Sigmoid colon (tissue), 7 donors: ENCODE measurements around the gene P2RX5. TPM values are rescaled to one million over a fixed set of nuclear protein-coding genes. Genes with fewer than 3 reads are reported as not detected.

Experiments used
- DNase-seq: peaks from one replicate; pipeline ENCODE4 v3.0.0-alpha.2; 2019
- H3K27ac ChIP-seq, 4 donors: fragments of 200-600 bp; sonication (generic); one replicate each; pipeline ENCODE4 v1.5.1; 2016 to 2019; ENCODE audit warnings: mild to moderate bottlenecking in 1 of 4
- H3K27me3 ChIP-seq, 3 donors: fragments of 200-600 bp; sonication (generic); one replicate each; pipeline ENCODE4 v1.5.1; 2019; ENCODE audit warnings: mild to moderate bottlenecking in 1 of 3
- H3K36me3 ChIP-seq, 4 donors: fragments of 200-600 bp; sonication (generic); one replicate each; pipeline ENCODE4 v1.5.1; 2016 to 2019
- H3K4me1 ChIP-seq, 4 donors: fragments of 200-600 bp; sonication (generic); one replicate each; pipeline ENCODE4 v1.5.1; 2017 to 2019
- H3K4me3 ChIP-seq, 4 donors: fragments of 200-600 bp; sonication (generic); one replicate each; pipeline ENCODE4 v1.5.1; 2017 to 2019; ENCODE audit warnings: mild to moderate bottlenecking in 2 of 4, moderate library complexity in 1 of 4
- H3K9me3 ChIP-seq, 4 donors: fragments of 200-600 bp in 3 of 4; sonication (generic) in 3 of 4; one replicate each; pipeline versions ENCODE4 v1.5.1 to v1.6.1; 2013 to 2019
- CTCF ChIP-seq, 4 experiments: fragments of 450-650 bp in 3 of 4; fragments of 200-600 bp in 1 of 4; IDR thresholded peaks; one replicate each; pipeline ENCODE4 v1.5.1; 2016 to 2019; ENCODE audit warnings: antibody characterized with exemption in 4 of 4, mild to moderate bottlenecking in 3 of 4, moderate library complexity in 2 of 4
- EP300 ChIP-seq, 4 donors: sonication (generic); formaldehyde crosslinking; IDR thresholded peaks; one replicate each; pipeline ENCODE4 v1.6.1; 2017; ENCODE audit warnings: antibody characterized with exemption in 4 of 4
- POLR2A ChIP-seq, 2 donors: fragments of 450-650 bp; IDR thresholded peaks; one replicate each; pipeline ENCODE4 v1.6.1; 2016; ENCODE audit warnings: antibody characterized with exemption in 2 of 2, mild to moderate bottlenecking in 2 of 2, moderate library complexity in 2 of 2
- POLR2AphosphoS5 ChIP-seq, 4 donors: sonication (generic); formaldehyde crosslinking; IDR thresholded peaks; one replicate each; pipeline ENCODE4 v1.6.1; 2017; ENCODE audit warnings: antibody characterized with exemption in 4 of 4
- WGBS, 2 donors: extraction: QIAGEN DNeasy Blood & Tissue Kit; methylation state at CpG; one replicate each; pipeline ENCODE4 v1.1.7; 2013; 5-methylcytosine and 5-hydroxymethylcytosine counted together
- intact Hi-C: fragments of 100-400 bp; cut with DNase I; formaldehyde crosslinking; loops from one replicate; pipeline ENCODE4 v1.15.1; 2023
- polyA plus RNA-seq, 3 donors: library from polyadenylated mRNA; stranded (reverse); fragments of 200-250 nt; gene quantifications; one replicate each; pipeline ENCODE4 v1.2.3, GENCODE V29; 2013
- total RNA-seq, 4 donors: library from RNA; depleted of rRNA; stranded (reverse); fragments of >200 nt; gene quantifications; one replicate each; pipeline ENCODE4 v1.1.0, GENCODE V29; 2016
- donor health status: healthy with polysubstance abuse.
- donor health status: Bipolar disorder and iron deficiency.
- donor health status: healthy.

P2RX5 gene
- total and polyA plus RNA-seq, 7 donors: 0.27 to 55.3 (median 0.49) TPM; not detected in 2

GRCh38 chr17:3723556-3724377, 27.8 kb upstream of the P2RX5 start, which contains the start of gene HASPIN:
Gene HASPIN (plus strand): TSS chr17:3723903. CDS start chr17:3723936, 33 bp downstream.
- no peaks in the 10 kb centered on the region for H3K9me3 ChIP-seq
- intact Hi-C loops: loop anchor here (1.0 to 5.0 kb wide), 2 partner anchors 56 to 87 kb away; partner anchors contain the start of genes CTNS, EMC6, SHPK and TAX1BP3
- peak within 1 kb of the TSS; percentile 87 to 90 (median 88) for H3K27ac ChIP-seq

GRCh38 chr17:3723188-3723555, 27.2 kb upstream of the P2RX5 start:
- peak overlapping the region; percentile 87 to 90 (median 88) for H3K27ac ChIP-seq
- no peaks in the 10 kb centered on the region for H3K27me3 ChIP-seq
- intact Hi-C loops: loop anchor here (1.0 to 5.0 kb wide), 2 partner anchors 56 to 87 kb away; partner anchors contain the start of genes CTNS, EMC6, SHPK and TAX1BP3
- no peak for DNase-seq
- H3K4me1 ChIP-seq: peaks cover 0 to 37% (median 27%) of the 10 kb centered on the region in 4 donors
- peaks cover 0 to 24% (median 2%) of the 10 kb centered on the region in 4 donors for H3K36me3 ChIP-seq
- 1 to 4% methylated on average over 13 of the region's 13 CpGs for WGBS, 2 donors
- TF ChIP-seq POLR2AphosphoS5 (IDR thresholded peaks at IDR 0.05): no peak
- peak in 1 of 4 experiments; percentile 26 for TF ChIP-seq CTCF (IDR thresholded peaks at IDR 0.05)
- H3K4me3 ChIP-seq: peak overlapping the region; percentile 70 to 90 (median 76)
- H3K9me3 ChIP-seq: no peaks in the 10 kb centered on the region

More at GRCh38 chr17:3723556-3724377, 27.8 kb upstream of the P2RX5 start, which contains the start of gene HASPIN:
- WGBS, 2 donors: 0% methylated on average over 98 of the region's 98 CpGs
- peak in 3 of 4 experiments; percentile 3 to 43 (median 34) for TF ChIP-seq CTCF (IDR thresholded peaks at IDR 0.05)
- peak; percentile 57 to 85 (median 78) for TF ChIP-seq POLR2AphosphoS5 (IDR thresholded peaks at IDR 0.05)
- peak; percentile 14 to 62 for TF ChIP-seq POLR2A (IDR thresholded peaks at IDR 0.05)
- no peak for TF ChIP-seq EP300 (IDR thresholded peaks at IDR 0.05)
- peak; percentile 93 for DNase-seq
- Histone ChIP-seq H3K4me1 (peaks cover 0 to 37% (median 27%) of the 10 kb centered on the region in 4 donors), H3K27me3 (no peaks in the 10 kb centered on the region), H3K36me3 (peaks cover 0 to 18% (median 0%) of the 10 kb centered on the region in 4 donors), H3K4me3 (peak within 1 kb of the TSS; percentile 70 to 90 (median 76))

GRCh38 chr17:3722716-3723115, 26.8 kb upstream of the P2RX5 start:
- no peak for DNase-seq
- WGBS, 2 donors: 39 to 41% methylated on average over 6 of the region's 6 CpGs
- peak overlapping the region; percentile 87 to 90 (median 88) for H3K27ac ChIP-seq
- peaks cover 0 to 28% (median 5%) of the 10 kb centered on the region in 4 donors for H3K36me3 ChIP-seq
- H3K4me3 ChIP-seq: peak overlapping the region; percentile 70 to 90 (median 76)
- H3K9me3 ChIP-seq: no peaks in the 10 kb centered on the region
- TF ChIP-seq POLR2AphosphoS5 (IDR thresholded peaks at IDR 0.05) (no peak), EP300 (IDR thresholded peaks at IDR 0.05) (no peak), CTCF (IDR thresholded peaks at IDR 0.05) (no peak), POLR2A (IDR thresholded peaks at IDR 0.05) (no peak)
- intact Hi-C loops: loop anchor here (1.0 to 5.0 kb wide), 2 partner anchors 55 to 86 kb away; partner anchors contain the start of genes CTNS, EMC6, SHPK and TAX1BP3
- H3K4me1 ChIP-seq: peaks cover 0 to 37% (median 27%) of the 10 kb centered on the region in 4 donors
- no peaks in the 10 kb centered on the region for H3K27me3 ChIP-seq

- peak overlapping the region in 1 of 4 donors; percentile 56 for H3K27ac ChIP-seq
- no peak overlapping the region for H3K4me3 ChIP-seq
- H3K27me3 ChIP-seq: no peaks in the 10 kb centered on the region
- TF ChIP-seq POLR2AphosphoS5 (IDR thresholded peaks at IDR 0.05) (no peak), POLR2A (IDR thresholded peaks at IDR 0.05) (no peak), CTCF (IDR thresholded peaks at IDR 0.05) (no peak), EP300 (IDR thresholded peaks at IDR 0.05) (no peak)
- H3K4me1 ChIP-seq: peaks cover 0 to 30% (median 23%) of the 10 kb centered on the region in 4 donors
- intact Hi-C loops: no loop called here
- no peaks in the 10 kb centered on the region for H3K9me3 ChIP-seq
- DNase-seq: no peak
- peaks cover 14 to 63% (median 27%) of the 10 kb centered on the region in 4 donors for H3K36me3 ChIP-seq
Measured at GRCh38 chr17:3719265-3719664, 23.3 kb upstream of the P2RX5 start.
